Glutamatergic neuron (in vitro differentiated cells): ENCODE measurements around the gene PRELID3B. TPM values are rescaled to one million over a fixed set of nuclear protein-coding genes. Genes with fewer than 3 reads are reported as not detected.

Source experiments
- DNase-seq: peaks from one replicate; pipeline ENCODE4 v3.0.0; 2022
- H3K27ac Mint-ChIP-seq: one replicate; pipeline ENCODE4 v1.8.0; 2020; ENCODE audit warnings: mild to moderate bottlenecking, mixed read lengths, inconsistent platforms; ENCODE audit not compliant: unreplicated experiment
- H3K27me3 Mint-ChIP-seq: one replicate; pipeline ENCODE4 v1.8.0; 2020; ENCODE audit warnings: mild to moderate bottlenecking, moderate library complexity, mixed read lengths, inconsistent platforms; ENCODE audit not compliant: unreplicated experiment
- H3K36me3 Mint-ChIP-seq: one replicate; pipeline ENCODE4 v1.8.0; 2020; ENCODE audit warnings: mild to moderate bottlenecking, mixed read lengths, inconsistent platforms; ENCODE audit not compliant: unreplicated experiment
- H3K4me1 Mint-ChIP-seq: one replicate; pipeline ENCODE4 v1.8.0; 2020; ENCODE audit warnings: mild to moderate bottlenecking, low read depth, mixed read lengths, inconsistent platforms; ENCODE audit not compliant: unreplicated experiment
- H3K4me3 Mint-ChIP-seq: one replicate; pipeline ENCODE4 v1.8.0; 2020; ENCODE audit warnings: mild to moderate bottlenecking, mixed read lengths, inconsistent platforms; ENCODE audit not compliant: unreplicated experiment
- H3K9me3 Mint-ChIP-seq: one replicate; pipeline ENCODE4 v1.8.0; 2020; ENCODE audit warnings: mild to moderate bottlenecking, moderate library complexity, mixed read lengths, inconsistent platforms; ENCODE audit not compliant: unreplicated experiment
- total RNA-seq: library from RNA; stranded (reverse); fragmentation: NEBNext Ultra II Directional; extraction: Animal tissue kit (Norgen Biotek cat#: 25700); gene quantifications from one replicate; pipeline ENCODE4 v1.2.1, GENCODE V29; 2021; ENCODE audit not compliant: unreplicated experiment
- TF ChIP-seq, protein P1 (sequence below): fragments of 200-600 bp; sonication (generic); IDR thresholded peaks from one replicate; pipeline ENCODE4 v1.5.0; 2021; ENCODE audit not compliant: partially characterized antibody, unreplicated experiment

Gene PRELID3B
- total RNA-seq, 1 donor from 2014 or later = 65.5 TPM

- no peak for DNase-seq
Measured at GRCh38 chr20:59010995-59011873, 31.4 kb downstream of the PRELID3B start.

GRCh38 chr20:59010321-59010994 lies 32.1 kb downstream of the PRELID3B start:
- H3K27me3 Mint-ChIP-seq = peaks cover 4% of the 10 kb centered on the region

More at GRCh38 chr20:59010995-59011873, 31.4 kb downstream of the PRELID3B start:
- H3K27me3 Mint-ChIP-seq = peaks cover 4% of the 10 kb centered on the region
- H3K36me3 Mint-ChIP-seq = no peaks in the 10 kb centered on the region
- TF ChIP-seq, protein P1, sequence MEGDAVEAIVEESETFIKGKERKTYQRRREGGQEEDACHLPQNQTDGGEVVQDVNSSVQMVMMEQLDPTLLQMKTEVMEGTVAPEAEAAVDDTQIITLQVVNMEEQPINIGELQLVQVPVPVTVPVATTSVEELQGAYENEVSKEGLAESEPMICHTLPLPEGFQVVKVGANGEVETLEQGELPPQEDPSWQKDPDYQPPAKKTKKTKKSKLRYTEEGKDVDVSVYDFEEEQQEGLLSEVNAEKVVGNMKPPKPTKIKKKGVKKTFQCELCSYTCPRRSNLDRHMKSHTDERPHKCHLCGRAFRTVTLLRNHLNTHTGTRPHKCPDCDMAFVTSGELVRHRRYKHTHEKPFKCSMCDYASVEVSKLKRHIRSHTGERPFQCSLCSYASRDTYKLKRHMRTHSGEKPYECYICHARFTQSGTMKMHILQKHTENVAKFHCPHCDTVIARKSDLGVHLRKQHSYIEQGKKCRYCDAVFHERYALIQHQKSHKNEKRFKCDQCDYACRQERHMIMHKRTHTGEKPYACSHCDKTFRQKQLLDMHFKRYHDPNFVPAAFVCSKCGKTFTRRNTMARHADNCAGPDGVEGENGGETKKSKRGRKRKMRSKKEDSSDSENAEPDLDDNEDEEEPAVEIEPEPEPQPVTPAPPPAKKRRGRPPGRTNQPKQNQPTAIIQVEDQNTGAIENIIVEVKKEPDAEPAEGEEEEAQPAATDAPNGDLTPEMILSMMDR = no peak
- H3K4me3 Mint-ChIP-seq = no peak overlapping the region
- H3K27ac Mint-ChIP-seq = peak overlapping the region; percentile 68
- peaks cover 5% of the 10 kb centered on the region for H3K4me1 Mint-ChIP-seq
- no peaks in the 10 kb centered on the region for H3K9me3 Mint-ChIP-seq

GRCh38 chr20:59008715-59009336 lies 33.8 kb downstream of the PRELID3B start:
- peak; percentile 2 for DNase-seq
- Mint-ChIP-seq H3K4me3 (no peak overlapping the region), H3K27me3 (peaks cover 9% of the 10 kb centered on the region), H3K36me3 (no peaks in the 10 kb centered on the region), H3K27ac (no peak overlapping the region), H3K9me3 (no peaks in the 10 kb centered on the region), H3K4me1 (no peaks in the 10 kb centered on the region)
- TF ChIP-seq, protein P1 = no peak

More at GRCh38 chr20:59010321-59010994, 32.1 kb downstream of the PRELID3B start:
- TF ChIP-seq, protein P1 = no peak
- Mint-ChIP-seq H3K27ac (no peak overlapping the region), H3K36me3 (no peaks in the 10 kb centered on the region), H3K4me3 (no peak overlapping the region), H3K9me3 (no peaks in the 10 kb centered on the region), H3K4me1 (peaks cover 3% of the 10 kb centered on the region)
- no peak for DNase-seq

- TF ChIP-seq, protein P1 = no peak
- no peaks in the 10 kb centered on the region for H3K36me3 Mint-ChIP-seq
- H3K27me3 Mint-ChIP-seq = peaks cover 7% of the 10 kb centered on the region
- H3K9me3 Mint-ChIP-seq = no peaks in the 10 kb centered on the region
- peak; percentile 8 for DNase-seq
- no peaks in the 10 kb centered on the region for H3K4me1 Mint-ChIP-seq
- H3K4me3 Mint-ChIP-seq = peak overlapping the region; percentile 57
- no peak overlapping the region for H3K27ac Mint-ChIP-seq
Measured at GRCh38 chr20:59007665-59008511, 34.7 kb downstream of the PRELID3B start.
